Globus pallidus (tissue), 1 donor: ENCODE data around the gene KRT6C.
"Not testable (repeated sequence)": the region's sequence is repeated elsewhere in the genome, so short reads cannot be mapped to it uniquely, and the experiment has no call there.

Experiments used
- DNase-seq: peaks from one replicate; pipeline ENCODE4 v3.0.0-alpha.2; 2015; ENCODE audit warnings: low spot score

The KRT6C gene

GRCh38 chr12:52473768-52474167 lies at the start of gene KRT6C:
KRT6C (minus strand) TSS chr12:52473805; CDS start chr12:52473737, 68 bp downstream.
- no peak for DNase-seq

- no peak for DNase-seq
Observed at GRCh38 chr12:52522346-52523011, 48.9 kb upstream of the KRT6C start.

- DNase-seq: no peak
Observed at GRCh38 chr12:52521568-52522266, 48.1 kb upstream of the KRT6C start.

- no peak for DNase-seq
Observed at GRCh38 chr12:52521175-52521567, 47.6 kb upstream of the KRT6C start.

- no peak for DNase-seq
Observed at GRCh38 chr12:52519826-52520662, 46.4 kb upstream of the KRT6C start, which contains the start of gene KRT5. KRT5 (minus strand) TSS chr12:52520394; CDS start chr12:52520296, 98 bp downstream.

- DNase-seq: no peak
Observed at GRCh38 chr12:52519387-52519703, 45.7 kb upstream of the KRT6C start.

GRCh38 chr12:52518574-52519386 lies 45.2 kb upstream of the KRT6C start:
- no peak for DNase-seq

GRCh38 chr12:52517888-52518287 lies 44.3 kb upstream of the KRT6C start:
- no peak for DNase-seq

- DNase-seq: no peak
Observed at GRCh38 chr12:52517005-52517835, 43.6 kb upstream of the KRT6C start.

- no peak for DNase-seq
Observed at GRCh38 chr12:52515927-52516831, 42.6 kb upstream of the KRT6C start.

GRCh38 chr12:52515319-52515646 lies 41.7 kb upstream of the KRT6C start:
- no peak for DNase-seq

GRCh38 chr12:52514471-52515318 lies 41.1 kb upstream of the KRT6C start:
- no peak for DNase-seq

- no peak for DNase-seq
Observed at GRCh38 chr12:52513736-52514135, 40.1 kb upstream of the KRT6C start.

GRCh38 chr12:52508211-52508610 lies 34.6 kb upstream of the KRT6C start:
- no peak for DNase-seq

- DNase-seq: no peak
Observed at GRCh38 chr12:52506858-52507715, 33.5 kb upstream of the KRT6C start.

GRCh38 chr12:52502877-52503276 lies 29.3 kb upstream of the KRT6C start:
- no peak for DNase-seq

- DNase-seq: no peak
Observed at GRCh38 chr12:52501490-52501889, 27.9 kb upstream of the KRT6C start.

- not testable (repeated sequence) for DNase-seq
Observed at GRCh38 chr12:52500574-52500973, 27.0 kb upstream of the KRT6C start.
